Measurements from ENCODE around the gene METTL25B.
A peak's percentile ranks its signal among the peaks of the same experiment; 100 is the strongest.

METTL25B gene

DNA sequence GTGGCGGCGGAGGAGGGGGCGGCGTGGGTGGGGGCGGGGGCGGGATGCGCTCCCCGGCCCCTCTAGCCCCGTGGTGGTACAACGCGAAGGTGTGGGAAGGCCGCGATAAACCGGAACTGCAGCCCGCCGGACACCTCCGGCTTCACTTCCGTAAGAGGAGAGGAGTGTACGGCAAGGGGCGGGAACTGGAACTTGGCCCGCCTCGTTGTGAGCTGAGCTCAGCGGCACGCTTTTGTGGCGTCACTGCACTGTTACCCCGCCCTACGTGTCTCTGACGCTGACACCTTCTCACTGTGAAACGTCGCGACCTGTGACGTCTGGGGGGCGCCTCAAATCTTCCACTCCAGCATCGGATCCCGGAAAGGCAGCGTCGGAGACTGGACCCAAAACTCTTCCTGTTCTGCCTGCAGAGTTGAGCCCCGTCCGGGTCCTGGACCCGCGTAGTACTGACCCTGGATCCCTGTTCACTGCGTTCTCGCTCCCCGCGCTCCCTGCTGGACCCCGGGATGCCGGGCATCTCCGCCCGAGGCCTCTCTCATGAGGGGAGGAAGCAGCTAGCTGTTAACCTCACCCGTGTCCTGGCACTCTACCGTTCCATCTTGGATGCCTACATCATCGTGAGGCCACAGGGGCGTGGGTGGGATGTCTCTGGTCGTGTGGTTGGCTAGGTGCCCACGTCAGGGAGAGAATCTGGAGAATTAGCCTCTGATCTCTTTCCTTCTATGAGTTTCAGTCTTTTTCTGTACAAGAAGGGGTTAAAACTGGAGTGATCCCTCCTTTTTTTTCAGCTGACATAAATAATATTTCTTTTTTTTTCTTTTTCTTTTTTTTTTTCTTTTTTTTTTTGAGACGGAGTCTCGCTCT lies 562 bp downstream of the METTL25B start, which contains the start of gene ISG20L2:
Gene ISG20L2 (minus strand): TSS at position 168 of the 864 bp plus-strand sequence. CDS start 1,114 bp downstream, outside the sequence.
- DNase-seq, result peak; percentile 99

DNA sequence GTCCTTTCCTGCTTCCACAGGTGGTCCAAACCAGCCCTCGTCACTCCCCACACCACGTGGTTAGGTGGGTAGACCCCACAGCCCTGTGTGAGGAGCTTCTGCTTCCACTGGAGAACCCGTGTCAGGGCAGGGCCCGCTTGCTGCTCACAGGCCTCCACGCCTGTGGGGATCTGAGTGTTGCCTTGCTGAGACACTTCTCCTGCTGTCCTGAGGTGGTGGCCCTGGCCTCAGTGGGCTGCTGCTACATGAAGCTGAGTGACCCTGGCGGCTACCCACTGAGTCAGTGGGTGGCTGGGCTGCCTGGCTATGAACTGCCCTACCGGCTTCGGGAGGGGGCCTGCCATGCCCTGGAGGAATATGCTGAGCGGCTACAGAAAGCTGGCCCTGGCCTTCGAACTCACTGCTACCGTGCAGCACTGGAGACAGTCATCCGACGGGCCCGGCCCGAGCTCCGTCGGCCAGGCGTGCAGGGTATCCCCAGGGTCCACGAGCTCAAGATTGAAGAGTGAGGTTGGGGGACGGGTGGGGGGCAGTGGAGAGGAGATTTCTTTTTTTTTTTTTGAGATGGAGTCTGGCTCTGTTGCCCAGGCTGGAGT lies 5.8 kb downstream of the METTL25B start:
- no peak for DNase-seq

DNA sequence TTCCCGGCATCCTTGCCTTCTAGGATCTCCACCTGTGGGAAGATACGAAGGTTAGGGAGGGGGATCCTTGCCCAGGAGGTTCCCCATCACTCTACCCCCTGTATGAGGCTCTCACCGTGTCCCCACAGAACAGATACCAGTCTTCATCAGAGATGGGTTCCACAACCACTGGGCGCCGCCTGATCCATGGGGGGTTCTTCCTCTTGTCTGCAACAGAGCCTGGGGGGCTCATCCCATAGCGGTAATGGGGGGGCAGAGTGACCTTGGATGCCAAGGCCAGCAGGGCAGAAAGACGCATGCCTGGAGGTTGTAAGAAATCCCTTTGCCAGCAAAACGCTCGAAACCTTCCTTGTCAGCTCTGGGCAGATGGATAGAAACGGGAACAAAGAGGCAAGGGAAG lies 10.1 kb downstream of the METTL25B start:
- no peak for DNase-seq

DNA sequence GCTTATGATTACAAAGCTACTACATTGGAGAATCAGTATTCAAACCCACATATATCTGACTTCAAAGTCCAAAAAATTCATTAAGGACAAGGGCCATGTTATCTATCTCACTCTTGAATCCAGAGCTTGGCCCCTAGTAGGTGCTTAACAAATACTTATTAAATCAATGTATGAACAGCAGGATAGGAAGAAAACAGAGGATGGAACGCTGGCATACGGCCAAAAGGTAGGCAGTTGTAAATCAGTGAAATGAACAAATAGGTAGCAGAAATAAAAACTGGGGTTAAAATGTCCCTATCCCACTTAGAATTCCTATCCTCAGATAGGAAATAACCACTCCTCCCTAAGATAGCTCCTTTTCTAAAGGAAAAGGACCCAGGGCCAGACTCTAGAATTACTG lies 10.6 kb downstream of the METTL25B start:
- DNase-seq, result no peak

DNA sequence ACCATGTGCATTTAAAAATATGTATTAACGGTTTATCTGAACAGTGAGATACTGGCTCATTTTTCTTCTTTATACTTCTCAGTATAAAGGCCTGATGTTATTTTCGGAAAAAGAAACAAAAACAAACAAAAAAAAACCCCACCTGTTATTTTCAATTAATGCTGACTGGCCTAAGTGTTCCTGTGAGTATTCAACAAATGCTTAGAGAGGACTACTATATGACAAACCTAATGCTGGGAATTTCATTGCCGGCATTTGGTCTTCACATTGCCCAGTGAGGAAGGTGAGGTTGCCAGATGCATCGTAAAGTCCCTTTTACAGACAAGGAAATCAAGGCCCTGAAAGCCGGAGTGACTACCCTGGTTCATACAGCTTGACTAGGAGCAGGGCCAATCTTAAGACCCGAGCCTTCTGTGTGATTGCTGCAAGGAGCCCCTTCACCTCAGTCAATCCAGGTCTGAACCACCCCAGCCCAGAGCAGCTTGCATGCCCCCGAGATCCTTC lies 12.0 kb downstream of the METTL25B start:
- DNase-seq, result no peak

DNA sequence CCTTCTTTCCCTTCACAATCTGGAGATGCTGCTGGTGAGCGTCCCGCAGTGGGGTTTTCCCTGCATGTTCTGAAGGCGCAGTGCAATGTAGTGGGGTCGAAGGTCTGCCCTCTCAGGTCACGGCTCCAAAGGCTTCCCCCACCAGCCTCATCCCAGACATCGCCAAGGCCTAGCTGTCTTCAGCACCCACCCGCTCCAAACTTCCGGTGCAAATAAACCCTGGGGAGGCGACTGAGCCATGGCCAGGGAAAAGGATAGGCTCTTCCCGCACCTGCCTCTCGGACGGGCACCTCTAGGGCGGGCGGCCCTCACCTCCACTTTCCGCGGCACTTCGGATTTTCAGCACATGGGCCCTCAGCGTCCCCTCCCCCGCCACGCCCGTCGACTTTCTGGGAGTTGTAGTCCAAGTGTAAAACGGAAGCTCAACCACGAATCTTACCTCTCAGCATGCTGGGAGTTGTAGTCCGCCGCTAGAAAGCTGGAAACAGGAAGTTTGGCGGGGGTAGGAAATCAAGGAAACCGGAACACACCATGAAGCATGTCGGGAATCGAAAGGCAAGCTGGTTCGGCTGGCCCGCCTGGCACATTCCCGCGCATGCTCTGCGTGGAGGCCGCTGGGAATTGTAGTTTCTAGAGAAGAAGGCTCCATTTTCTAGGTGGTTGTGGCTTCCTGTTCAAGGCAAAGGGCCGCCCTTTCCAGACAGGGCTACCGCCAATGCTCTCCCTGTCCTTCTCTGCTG lies 12.6 kb downstream of the METTL25B start, which contains the start of gene MRPL24:
Gene MRPL24 (minus strand): TSS at position 348 of the 740 bp plus-strand sequence. CDS start 2,384 bp downstream, outside the sequence.
- DNase-seq, result peak; percentile 100

DNA sequence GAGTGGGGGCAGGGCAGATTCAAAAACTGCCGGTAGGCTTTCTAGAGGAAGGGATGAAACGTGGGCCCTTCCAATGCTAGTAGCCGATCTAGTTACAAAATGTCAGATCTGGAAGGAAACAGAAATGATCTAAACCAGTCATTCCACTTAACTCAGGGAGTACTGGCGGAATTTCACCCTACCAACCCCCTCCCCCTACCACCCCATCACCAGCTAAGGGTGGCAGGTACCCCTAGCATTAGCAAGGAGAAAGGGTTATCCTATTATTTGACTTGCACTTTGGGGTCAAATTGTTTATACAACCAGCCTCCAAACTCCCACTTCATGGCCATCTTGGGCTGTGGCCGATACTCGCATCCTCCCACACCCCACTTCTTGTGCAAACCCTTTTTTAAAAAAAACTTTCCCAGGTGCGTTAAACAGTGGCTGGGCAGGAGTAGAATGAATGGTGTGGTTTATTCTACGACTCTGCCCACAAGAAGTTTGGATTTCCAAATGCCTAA lies 13.3 kb downstream of the METTL25B start:
- no peak for DNase-seq

DNA sequence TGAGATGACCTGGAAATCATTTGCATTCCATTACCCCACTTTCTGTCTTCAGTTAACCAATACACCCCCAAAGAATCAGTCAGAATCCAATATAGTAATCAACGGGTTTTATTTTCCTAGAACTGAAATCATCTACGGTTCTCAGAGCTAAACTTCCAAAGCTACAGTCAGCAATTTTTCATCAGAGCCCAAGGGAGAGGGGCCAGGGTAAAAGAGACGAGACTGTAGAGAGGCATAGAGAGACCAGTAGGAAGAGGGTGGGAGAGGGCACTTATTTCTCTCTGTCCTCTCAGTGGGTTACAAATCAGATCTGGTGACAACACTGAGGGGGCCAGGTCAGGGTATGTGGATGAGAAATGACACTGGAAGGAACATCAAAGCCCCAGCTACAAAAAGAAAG lies 13.7 kb downstream of the METTL25B start:
- peak; percentile 57 for DNase-seq

DNA sequence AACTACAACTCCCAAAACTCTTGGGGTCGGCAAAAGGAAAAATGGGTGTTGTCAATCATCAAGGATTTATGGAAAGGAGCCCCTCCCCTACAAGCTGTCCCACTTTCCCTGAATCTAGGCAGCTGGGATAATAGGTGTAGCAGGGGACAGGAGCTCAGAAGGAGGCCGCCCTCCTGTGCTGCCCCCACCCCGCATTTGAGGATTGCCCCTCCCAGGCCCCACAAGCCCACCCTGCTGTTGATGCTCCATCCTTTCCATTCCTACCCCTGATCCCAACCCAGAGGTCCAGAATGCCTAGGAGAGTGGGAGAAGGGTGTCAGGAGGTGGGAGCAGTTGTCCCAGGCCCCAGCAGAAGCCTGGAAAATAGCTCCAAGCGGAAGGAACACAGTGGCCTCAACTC lies 14.5 kb downstream of the METTL25B start:
- DNase-seq, result no peak

DNA sequence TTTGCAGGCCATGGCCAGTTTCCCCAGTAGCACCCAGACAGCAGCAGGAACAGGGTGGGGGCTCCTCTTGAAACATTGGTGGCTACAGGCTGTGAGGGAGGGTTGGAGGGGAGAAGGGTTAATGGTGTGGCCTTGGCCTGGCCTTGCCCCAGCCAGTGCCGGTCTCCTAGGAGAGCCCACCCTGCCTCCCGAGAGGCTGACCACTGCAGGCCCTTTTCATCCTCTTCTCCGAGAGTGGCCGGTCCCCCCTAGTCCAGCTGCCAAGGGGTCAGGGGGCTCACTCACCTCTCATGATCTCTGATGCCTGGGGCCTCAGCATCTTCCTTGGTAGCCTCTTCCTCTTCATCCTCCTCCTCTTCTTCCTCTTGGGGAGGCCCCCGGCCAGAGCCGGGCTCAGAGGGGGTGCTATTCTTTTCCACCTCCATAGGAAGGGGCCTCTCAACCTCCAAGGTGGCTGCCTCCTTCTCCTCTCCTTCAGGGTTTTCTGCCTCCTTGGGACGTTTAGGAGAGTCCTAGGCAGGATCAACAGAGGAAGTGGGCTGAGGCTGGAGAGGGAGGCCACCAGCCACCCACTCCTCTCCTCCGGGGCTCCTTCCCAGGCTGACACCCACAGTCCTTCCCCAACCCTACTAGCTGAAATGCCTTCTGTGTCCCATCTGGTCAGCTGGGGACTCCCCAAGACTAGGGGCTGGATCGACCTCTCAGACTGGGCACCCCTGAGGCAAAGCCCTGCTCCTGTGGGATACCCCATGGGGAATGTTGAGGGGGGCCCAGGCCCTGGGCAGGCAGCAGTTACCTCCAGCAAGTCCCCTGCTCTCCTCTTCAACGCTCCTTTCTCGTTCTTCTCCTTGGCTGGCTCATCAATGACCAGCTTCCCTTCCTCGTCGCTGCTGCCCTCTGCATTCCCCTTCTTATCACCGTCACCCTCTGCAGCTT lies 15.4 kb downstream of the METTL25B start:
- DNase-seq, result no peak

DNA sequence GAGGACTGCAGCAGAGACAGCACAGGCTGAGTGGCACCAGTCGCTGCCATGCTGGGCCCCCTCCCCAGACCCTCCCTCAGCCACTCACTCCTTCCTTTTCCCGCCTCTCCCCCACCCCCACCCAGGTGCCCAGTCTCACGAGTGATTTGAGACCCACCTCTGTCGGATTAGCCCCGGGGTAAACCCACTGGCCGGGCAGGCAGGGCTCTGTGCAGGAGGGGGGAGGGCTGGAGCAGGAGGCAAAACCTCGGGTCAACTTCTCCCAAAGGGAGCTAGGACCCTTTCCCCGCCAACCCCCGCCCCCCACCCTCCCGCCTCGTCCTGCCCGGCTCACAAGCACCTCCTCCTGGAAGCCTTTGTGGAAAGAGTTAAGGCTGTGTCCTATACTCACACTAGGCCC lies 16.1 kb downstream of the METTL25B start:
- no peak for DNase-seq

DNA sequence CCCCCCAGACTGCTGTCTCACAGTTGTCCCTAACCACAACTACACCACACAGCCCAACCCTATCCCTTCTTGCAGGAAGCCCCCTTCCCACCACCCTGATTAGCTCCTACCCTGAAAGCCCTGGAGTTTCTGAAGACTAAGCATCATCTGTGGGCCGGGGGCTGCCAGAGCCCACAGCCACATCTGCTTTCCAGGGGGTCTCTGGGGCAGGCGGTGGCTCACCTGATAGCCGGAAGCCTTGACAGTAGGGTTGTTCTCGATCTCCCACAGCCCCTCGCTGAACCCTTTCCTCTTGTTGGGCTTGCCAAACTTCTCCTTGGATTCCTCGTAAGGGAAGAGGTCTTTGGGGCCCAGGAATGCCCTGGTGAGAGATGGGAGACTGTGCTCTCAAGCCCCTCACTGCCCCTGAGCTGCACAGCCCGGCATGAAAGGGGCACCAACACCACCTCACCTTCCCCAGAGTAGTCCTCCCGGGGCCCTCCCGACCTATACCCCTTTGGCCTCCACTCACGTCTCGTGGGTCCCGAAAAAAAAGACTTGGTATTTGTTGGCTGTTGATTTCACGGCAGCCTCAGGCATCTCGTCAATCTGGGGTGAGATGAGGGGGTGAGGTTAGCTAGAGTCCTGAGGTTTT lies 16.6 kb downstream of the METTL25B start:
- DNase-seq, result no peak

DNA sequence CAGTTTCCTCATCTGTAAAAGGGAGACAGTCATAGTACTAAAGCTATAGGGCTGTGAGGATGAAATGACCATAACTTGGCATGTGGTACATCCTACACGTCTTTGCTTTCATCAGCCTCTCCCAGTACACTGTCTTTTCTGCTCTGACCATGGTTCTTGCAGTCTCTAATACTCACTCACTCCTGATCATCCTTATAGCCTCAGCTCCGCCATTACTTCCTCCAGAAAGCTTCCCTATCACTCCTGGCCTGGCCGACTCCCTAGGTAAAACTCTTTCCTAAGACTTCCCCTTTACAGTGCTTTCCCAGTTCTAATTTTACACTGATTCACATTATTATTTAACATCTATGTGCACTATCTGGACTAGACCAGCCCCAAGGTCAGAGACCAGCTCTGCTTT lies 17.6 kb downstream of the METTL25B start:
- DNase-seq, result no peak

DNA sequence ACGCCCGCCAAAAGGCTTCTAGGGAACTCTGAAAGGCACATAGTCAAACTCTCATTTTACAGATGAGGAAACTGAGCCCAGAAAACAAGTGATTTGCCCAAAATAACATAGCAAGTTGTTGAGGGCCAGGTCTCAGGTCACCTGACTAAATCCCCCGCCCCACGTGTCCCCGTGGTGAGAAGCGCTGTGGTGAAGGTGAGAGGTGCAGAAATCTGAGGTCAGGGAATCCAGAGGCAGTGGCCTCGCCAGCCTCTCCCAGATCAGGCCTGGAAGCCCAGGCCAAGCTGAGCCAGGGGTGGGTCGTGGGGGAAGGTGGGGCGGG lies 18.1 kb downstream of the METTL25B start:
- no peak for DNase-seq

DNA sequence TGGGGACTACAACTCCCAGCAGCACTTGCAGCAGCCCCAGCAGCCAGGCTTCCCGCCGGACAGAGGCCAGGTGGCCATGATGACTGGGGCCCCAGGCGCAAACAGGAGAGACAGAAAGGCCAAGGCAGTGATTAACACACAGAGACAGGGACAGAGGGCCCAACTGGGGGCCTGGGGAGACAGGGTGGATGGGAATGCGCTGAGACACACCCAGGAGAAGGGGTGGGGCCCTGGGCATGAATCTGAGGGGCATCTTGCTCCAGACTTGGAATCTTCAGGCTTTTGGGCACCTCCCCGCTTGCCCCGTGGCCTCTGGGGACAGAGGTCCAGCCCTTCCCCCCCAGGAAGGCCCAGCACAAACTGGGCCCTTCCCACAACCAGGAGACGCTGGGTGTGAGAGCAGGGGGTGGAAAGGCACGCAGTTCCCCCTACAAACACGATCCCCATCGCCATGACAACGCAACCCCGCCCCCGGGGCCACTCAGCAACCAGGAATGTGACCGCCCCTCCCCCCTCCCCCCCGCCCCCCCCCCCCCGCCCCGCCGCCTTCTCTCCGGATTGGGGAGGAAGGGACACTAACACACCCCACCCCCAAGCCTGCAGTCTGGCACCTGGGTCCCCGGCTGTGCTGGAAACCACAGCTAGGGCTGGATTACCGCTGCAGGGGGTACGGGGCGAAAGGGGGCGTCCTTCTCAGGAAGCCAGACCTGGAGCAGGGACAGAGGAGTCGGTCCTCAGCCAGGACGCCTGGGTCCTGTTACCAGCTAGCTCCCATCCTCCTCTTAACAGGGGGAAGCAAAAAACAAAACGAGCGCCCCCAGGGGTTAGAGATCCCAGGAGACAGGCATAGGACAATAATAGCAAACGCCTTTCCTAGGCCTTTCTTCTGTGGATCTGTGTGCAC lies 18.7 kb downstream of the METTL25B start:
- peak; percentile 90 for DNase-seq

DNA sequence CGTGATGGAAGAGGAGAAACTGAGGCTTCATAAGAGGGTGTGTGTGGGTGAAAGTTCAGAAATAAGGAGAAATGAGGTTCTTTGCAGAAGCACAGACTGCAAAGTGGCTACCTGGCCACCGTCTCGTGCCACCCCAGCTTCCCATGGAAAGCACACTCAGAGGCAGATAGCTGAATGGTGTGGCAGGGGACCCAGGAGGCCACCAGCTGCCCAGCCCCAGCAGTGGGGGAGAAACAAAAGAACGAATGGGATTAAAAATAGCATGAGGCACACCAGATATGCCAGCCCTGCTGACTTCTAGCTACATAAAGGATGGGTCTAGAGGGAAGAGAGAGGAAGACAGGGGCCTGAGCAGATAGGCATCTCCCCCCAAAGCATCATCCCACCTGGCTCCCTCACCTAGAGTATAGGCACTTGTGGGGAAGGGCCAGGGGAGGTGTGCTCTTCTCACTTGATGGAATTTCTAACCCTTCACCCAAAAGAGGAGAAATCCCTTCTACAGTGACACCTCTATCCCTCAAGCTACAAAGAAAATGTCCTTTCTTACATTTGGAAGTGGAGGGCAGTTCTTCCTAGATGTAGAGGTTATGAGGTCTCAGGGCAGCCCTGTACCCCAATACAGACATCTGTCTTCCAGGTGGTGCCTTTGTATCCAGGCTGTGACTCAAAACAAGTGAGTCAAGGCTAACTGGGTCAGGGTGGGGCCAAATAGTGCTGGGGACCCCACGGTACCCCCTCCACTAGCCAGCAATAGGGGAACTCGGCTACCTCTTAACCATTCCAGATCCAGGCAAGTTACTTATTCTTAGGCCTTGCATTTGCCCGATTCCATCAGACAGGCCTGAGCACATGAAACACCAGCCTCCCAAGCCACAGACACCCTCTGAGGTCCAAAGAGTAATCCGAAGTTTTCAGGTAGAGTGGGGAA lies 19.7 kb downstream of the METTL25B start:
- DNase-seq, result no peak

DNA sequence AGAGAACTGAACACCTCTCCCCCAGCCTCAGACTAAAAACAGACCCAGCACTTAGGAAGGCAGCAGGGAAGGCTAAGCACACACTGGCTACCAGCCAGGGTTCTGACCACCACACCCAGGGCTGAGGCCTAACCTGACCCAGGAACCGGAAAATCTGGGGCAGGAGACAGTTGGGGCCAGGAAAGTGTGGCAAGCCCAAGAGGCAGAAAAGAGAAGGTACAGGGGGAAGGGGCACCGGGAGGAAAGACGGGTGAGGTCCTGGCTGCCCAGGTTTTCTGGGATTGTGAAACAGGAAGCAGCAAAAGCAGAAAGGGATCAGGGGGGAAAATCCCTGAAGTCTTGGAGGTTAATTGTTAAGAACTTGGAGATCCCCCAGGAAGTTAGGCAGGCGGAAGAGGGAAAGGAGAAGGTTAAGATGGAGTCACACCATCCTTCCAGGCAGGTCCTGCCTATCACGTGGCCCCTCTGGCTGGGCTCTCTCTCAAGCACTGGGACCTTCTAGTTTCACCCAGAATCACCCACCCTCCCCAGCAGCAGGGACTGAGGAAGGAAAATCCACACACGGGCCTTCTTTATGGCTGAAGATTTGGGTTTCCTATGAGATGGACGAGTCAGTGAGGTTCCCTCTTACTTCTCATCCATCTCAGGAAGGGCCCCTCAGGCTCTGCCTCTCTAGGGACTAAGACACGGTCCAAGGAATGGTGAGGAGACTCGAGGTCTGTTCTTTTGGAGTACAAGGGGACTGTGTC lies 20.6 kb downstream of the METTL25B start:
- peak; percentile 76 for DNase-seq

DNA sequence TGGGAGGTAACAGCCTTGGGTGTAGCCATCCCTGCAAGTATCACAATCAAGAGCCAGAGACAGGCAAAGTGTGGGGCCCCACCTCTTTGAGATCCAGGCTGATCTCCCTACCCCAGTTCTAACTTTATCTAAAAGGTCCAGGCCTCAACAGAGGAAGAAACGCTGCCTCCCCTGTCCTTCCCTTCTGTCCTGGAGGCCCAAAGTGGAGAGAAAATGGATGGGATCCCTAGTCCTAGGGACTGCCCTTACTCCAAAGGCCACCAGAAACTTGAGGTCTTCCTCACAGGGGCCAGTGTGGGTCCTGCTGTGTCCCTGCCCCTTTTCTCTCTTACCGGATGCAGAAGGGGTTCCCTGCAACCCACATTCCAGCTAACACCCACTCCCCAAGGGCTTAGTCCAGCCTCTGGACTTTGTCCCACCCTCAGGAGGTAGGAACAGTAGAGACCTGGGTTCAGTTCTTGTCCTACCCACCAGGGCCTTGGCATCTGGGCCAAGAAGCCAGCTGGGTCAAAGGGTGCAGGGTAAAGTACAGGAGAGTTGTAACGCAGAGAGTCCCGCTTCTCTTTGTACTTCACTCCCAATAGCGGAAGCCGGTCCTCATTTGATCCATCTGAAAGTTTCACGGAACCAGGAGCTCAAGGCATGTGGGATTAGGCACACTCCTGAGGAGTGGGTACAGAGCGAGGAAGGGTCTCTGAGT lies 21.3 kb downstream of the METTL25B start:
- peak; percentile 62 for DNase-seq

Data from OCI-M1 (cell line).